MM.1S (cell line): ENCODE results near the gene SDE2.
"Not testable (repeated sequence)": the region's sequence is repeated elsewhere in the genome, so short reads cannot be mapped to it uniquely, and the experiment has no call there.

Experiments used
- EZH2phosphoT487 ChIP-seq: fragments of 300-600 bp; sonication (generic); IDR thresholded peaks from 2 replicates; pipeline ENCODE4 v1.6.1; 2018; ENCODE audit warnings: antibody characterized with exemption, low read length
- TF ChIP-seq, protein P1 (sequence below): fragments of 300-600 bp; sonication (generic); IDR thresholded peaks from 2 replicates; pipeline ENCODE4 v1.5.1; 2016; ENCODE audit warnings: antibody characterized with exemption, low read length, mixed read lengths

DNA sequence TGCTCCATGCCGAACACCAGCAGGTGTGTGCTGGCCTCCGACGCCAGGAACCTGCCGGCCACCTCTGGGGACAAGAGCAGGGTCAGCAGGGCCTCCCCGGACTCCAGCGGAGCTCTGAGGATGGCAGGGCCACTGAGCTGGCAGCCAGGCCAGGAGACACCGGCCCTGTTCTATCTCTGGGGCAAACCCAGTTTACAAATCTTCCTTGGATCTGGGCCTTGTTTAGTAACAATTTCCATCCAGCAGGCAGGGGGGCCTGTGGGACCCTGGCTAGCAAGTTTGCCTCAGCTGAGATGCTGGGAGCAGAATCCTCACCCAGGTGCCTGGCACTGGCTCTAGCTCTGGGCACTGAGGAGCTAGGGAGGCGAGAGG, 59.2 kb downstream of the SDE2 start:
- TF ChIP-seq, protein P1, sequence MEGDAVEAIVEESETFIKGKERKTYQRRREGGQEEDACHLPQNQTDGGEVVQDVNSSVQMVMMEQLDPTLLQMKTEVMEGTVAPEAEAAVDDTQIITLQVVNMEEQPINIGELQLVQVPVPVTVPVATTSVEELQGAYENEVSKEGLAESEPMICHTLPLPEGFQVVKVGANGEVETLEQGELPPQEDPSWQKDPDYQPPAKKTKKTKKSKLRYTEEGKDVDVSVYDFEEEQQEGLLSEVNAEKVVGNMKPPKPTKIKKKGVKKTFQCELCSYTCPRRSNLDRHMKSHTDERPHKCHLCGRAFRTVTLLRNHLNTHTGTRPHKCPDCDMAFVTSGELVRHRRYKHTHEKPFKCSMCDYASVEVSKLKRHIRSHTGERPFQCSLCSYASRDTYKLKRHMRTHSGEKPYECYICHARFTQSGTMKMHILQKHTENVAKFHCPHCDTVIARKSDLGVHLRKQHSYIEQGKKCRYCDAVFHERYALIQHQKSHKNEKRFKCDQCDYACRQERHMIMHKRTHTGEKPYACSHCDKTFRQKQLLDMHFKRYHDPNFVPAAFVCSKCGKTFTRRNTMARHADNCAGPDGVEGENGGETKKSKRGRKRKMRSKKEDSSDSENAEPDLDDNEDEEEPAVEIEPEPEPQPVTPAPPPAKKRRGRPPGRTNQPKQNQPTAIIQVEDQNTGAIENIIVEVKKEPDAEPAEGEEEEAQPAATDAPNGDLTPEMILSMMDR, result not testable (repeated sequence)
- not testable (repeated sequence) for TF ChIP-seq EZH2phosphoT487
